GM18520 (cell line): ENCODE measurements around the gene PLA1A.
"Not testable (repeated sequence)": the region's sequence is repeated elsewhere in the genome, so short reads cannot be mapped to it uniquely, and the experiment has no call there.

Experiments used
- ATAC-seq: cut with Tn5 transposase; IDR thresholded peaks from one replicate; pipeline ENCODE4 v1.9.1; 2021; ENCODE audit not compliant: unreplicated experiment

The PLA1A gene

GRCh38 chr3:119660474-119661440 lies 63.1 kb downstream of the PLA1A start, which contains the start of gene POPDC2:
POPDC2 (minus strand) TSS chr3:119660589; CDS start chr3:119660423, 166 bp downstream.
- no peak for ATAC-seq

GRCh38 chr3:119662604-119663373 lies 65.1 kb downstream of the PLA1A start:
- no peak for ATAC-seq

GRCh38 chr3:119663885-119664284 lies 66.2 kb downstream of the PLA1A start:
- no peak for ATAC-seq

GRCh38 chr3:119664370-119664769 lies 66.7 kb downstream of the PLA1A start:
- no peak for ATAC-seq

- no peak for ATAC-seq
These were observed 67.2 kb downstream of the PLA1A start for GRCh38 chr3:119664850-119665379.

- no peak for ATAC-seq
These were observed 68.4 kb downstream of the PLA1A start for GRCh38 chr3:119665954-119666559.

GRCh38 chr3:119669906-119670570 lies 72.4 kb downstream of the PLA1A start:
- no peak for ATAC-seq

GRCh38 chr3:119672776-119673175 lies 75.1 kb downstream of the PLA1A start:
- no peak for ATAC-seq

GRCh38 chr3:119673875-119674274 lies 76.2 kb downstream of the PLA1A start:
- ATAC-seq, result no peak

GRCh38 chr3:119675188-119675874 lies 77.6 kb downstream of the PLA1A start:
- ATAC-seq, result no peak

- ATAC-seq, result no peak
These were observed 78.3 kb downstream of the PLA1A start for GRCh38 chr3:119676020-119676419.

- ATAC-seq, result peak; percentile 87
These were observed 79.3 kb downstream of the PLA1A start, which contains the start of gene COX17 for GRCh38 chr3:119676771-119677640. COX17 (minus strand) TSS chr3:119677406; CDS start chr3:119677310, 96 bp downstream.

- ATAC-seq, result no peak
These were observed 79.9 kb downstream of the PLA1A start for GRCh38 chr3:119677641-119677934.

GRCh38 chr3:119678209-119678608 lies 80.5 kb downstream of the PLA1A start:
- ATAC-seq, result not testable (repeated sequence)
